HCEC 1CT (cell line): Measurements from ENCODE around the gene JUP.
A peak's percentile ranks its signal among the peaks of the same experiment; 100 is the strongest.
"Not testable (repeated sequence)": the region's sequence is repeated elsewhere in the genome, so short reads cannot be mapped to it uniquely, and the experiment has no call there.

Experiments
- DNase-seq: peaks from one replicate; pipeline ENCODE4 v3.0.0-alpha.2; 2017

Gene JUP

DNA sequence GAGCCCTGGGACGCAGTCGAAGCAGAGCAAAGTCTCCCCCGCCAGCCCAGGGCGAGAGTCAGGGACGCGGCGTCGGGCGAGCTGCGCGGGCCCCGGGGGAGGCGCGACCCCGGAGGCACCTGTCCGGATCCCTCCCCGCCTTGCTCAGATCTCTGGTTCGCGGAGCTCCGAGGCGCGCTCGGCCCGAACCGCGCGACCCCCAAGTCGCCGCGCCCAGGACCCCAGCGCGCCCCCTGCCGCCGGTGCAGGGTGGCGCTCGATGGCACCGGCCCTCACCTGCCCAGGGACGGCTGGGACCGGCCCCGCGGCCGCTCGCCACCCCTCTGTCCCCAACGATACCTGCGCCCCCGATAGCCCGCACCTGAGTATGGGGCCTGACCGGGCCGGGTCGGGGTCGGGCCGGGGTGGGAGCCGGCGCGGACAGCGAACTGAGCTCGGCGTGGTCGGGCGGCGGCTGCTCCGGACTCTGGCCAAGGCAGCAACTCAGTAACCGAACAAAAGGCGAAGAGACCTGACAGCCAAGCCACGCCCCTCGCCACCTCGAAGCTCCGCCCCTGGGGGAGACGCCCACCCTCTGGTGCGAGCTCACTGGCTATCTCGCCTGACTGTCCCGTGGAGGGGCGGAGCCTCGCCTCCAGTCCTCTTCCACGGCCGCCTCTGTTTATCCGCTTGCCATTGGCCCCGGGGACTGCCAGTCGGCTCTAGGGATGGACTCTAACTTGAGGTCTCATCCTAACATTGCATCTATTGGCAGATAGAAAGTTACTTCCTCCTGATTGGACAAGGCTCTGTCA, at the start of gene JUP:
JUP (minus strand) TSS at position 485 of the 794 bp plus-strand sequence. CDS start 14,857 bp downstream, outside the sequence.
- peak; percentile 19 for DNase-seq

DNA sequence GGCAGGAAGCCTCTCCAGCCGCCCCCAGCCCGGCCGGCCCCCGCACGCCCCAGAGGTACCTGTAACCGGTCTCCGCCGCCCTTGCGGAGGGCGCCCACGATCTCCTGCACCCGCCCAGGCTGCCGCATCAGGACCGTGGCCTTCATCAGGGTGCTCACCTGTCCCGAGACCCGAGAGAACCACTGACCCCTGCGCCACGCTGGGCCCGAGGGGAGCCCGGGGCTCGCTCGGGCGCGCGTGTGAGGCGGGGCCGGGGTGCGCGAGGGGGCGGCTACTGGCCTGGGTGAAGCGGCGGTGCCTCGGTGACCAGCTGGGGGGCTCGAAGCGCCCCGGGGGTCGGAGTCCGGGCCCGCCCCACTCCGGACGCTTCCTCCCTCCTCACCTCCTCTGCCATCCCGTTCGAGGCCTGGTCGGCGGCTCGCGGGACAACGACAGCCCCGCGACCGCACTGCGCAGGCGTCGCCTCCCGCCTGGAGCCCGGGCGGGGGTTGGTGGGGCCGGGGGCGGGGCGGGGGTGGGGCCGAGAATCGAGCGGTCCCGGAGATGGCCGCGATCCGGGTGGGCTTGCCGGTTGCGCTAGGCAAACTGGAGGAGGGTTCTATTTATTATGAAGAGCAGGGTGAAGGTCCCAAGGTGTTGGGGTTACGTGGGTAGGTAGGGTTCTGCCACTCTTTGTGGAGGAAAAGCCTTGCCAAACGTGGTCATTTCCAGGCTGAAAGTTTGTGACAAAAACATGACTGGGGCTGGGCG, 49.5 kb upstream of the JUP start, which contains the start of gene NT5C3B:
NT5C3B (minus strand) TSS at position 433 of the 750 bp plus-strand sequence; CDS start at position 394, 39 bp downstream.
- peak; percentile 49 for DNase-seq

DNA sequence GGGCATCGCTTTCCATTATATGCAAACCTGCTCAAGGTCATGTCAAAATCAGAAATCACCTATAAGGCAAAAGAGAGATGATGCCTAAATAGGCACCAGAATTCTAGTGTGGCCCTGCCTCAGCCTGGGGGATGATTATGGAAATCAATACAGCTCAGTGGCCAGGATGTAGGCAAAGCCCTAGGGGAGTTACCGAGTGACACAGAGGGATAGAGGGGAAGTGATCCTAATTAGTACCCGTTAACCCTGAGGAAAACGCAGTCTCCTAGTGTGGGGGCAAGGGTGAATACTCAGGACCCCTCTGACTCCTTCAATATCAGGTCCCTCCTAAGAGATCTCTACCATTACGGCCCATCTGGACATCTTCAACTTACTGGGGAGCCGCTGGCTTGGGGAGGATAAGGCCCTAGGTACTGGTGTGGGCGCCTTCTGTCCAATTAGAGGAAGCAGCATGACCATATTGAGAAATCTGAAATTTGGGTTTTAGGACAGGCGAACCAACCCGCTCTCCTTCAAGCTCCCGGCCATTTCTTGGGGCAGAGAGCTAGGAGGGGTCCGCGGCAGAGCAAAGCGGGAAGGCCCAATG, 48.8 kb upstream of the JUP start:
- DNase-seq = peak; percentile 11

DNA sequence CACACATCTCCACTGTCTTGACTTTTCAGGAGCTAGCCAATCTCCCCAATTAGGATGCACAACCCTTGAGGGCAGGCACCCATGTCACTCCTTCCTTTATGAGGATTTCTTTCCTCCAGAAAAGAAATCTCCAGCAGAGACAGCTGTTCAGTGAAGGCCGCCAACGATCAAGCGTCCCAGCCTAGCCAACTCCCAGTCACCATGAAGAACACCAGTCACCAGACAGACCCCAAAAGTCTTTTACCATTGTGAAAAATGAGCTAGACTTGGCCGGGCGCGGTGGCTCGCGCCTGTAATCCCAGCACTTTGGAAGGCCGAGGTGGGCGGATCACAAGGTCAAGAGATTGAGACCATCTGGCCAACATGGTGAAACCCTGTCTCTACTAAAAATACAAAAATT, 43.5 kb upstream of the JUP start:
- not testable (repeated sequence) for DNase-seq

DNA sequence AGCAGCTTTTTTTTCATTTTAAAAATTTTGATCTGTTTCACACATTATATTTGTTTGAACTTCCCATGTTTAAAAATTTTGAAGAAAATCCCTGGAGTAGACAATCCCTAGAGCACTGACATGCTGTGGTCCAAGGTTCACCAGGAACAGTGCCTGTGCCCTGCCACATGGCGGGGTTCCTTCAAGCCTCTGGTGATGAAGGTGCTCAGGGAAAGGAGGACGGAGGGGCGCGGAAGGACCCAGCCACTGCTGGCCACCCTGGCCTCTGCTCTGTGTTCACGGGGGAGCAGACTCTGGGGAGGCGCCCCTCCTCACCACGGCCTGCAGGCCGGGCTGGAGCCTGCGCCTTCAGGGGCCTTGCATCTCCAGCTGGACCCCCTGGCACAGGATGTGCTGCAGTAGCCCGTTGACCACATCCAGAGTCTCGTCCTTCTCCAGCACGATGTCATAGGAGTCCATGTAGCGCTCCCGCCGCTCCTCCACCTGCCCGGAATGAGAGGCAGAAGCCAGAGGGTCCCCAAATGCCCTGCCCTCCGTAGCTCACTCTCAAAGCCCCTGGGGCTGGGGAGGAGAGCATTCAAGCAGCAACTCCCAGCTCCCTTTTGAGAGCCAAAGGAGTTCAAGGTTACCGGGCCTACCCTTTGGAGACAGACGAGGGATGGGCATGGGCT, 38.8 kb upstream of the JUP start:
- DNase-seq = no peak

DNA sequence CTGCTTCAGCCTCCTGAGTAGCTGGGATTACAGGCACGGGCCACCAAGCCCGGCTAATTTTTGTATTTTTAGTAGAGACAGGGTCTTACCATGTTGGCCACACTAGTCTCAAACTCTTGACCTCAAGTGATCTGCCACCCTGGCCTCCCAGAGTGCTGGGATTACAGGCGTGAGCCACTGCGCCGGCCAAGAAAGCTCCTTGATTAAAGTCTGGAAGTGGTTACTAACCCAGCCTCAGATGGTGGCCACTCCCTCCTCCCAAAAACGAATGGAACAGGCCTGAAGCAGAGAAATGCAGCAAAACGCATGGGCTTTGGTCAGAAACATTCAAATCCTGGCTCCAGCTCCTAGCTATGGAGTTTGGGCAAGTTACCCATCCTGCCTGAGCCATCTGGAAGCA, 37.6 kb upstream of the JUP start:
- no peak for DNase-seq

DNA sequence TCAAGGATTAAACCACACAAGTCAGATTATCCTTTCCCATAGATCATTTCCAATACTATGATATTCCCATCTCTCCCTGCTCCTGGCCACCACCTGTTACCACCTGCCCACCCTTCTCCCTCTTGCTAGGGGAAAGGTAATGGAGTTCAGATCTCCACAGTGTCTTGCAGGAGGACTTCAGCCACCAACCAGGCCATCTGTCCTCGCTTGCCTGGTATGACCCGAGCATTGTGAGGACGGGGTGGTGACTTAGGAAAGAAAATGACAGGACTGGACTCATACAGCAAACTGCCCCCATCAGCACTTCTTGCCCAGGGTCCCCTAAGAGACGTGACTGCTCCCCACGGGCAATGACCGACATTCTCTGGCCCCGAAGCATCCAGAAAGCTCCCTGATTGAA, 37.1 kb upstream of the JUP start:
- no peak for DNase-seq

DNA sequence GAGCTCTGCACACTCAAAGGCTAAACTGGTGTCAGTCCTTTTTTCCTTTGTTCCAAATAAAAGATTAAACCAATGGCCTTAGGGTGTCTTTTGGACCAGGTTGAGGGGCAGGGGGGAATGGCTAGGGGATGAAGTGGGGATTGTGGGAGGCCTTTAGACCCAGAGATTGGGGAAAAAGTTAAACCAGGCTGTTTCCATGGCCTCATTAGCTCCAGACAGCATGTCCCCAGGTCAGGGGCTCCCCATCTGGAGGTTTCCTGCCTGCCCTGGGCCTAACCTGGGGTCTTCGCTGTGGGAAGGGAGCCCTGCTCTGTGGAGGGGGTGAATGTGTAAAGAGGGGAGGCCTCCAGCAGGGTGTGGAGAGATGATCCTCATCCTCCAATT, 36.6 kb upstream of the JUP start:
- no peak for DNase-seq

DNA sequence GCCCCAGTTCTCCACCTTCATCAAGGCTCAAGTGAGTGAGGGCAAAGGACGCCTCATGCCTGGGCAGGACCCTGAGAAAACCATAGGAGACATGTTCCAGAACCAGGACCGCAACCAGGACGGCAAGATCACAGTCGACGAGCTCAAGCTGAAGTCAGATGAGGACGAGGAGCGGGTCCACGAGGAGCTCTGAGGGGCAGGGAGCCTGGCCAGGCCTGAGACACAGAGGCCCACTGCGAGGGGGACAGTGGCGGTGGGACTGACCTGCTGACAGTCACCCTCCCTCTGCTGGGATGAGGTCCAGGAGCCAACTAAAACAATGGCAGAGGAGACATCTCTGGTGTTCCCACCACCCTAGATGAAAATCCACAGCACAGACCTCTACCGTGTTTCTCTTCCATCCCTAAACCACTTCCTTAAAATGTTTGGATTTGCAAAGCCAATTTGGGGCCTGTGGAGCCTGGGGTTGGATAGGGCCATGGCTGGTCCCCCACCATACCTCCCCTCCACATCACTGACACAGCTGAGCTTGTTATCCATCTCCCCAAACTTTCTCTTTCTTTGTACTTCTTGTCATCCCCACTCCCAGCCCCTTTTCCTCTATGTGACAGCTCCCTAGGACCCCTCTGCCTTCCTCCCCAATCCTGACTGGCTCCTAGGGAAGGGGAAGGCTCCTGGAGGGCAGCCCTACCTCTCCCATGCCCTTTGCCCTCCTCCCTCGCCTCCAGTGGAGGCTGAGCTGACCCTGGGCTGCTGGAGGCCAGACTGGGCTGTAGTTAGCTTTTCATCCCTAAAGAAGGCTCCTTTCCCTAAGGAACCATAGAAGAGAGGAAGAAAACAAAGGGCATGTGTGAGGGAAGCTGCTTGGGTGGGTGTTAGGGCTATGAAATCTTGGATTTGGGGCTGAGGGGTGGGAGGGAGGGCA, 36.0 kb upstream of the JUP start:
- no peak for DNase-seq

DNA sequence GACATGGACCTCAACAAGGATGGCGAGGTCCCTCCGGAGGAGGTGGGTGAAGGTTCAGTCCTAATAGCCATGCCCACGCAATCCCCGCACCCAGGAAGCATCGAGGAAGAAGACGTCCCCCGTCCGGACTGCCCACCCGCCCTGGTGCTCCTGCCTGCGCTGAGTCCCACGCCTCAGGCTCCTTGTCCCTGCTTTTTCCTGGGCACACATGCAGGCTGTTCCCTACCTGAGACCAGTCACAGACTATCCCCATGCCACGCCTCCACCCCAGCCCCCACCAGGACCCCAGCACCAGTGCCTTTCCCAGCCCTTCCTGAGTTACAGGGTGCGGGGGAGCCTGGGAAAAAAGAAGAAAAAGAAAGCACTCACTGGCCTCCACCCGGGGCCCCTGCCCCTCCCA, 35.3 kb upstream of the JUP start:
- DNase-seq = no peak

DNA sequence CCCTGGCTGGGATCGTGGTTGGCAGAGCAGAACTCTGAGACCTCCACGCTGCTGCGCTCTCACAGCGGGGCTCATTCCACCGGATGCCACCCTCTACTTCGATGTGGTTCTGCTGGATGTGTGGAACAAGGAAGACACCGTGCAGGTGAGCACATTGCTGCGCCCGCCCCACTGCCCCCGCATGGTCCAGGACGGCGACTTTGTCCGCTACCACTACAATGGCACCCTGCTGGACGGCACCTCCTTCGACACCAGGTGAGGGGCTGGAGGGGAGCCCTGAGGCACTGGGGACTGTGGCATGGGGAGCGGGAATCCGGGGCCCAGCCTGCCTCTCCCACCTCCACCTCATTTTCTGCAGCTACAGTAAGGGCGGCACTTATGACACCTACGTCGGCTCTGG, 31.5 kb upstream of the JUP start:
- no peak for DNase-seq

DNA sequence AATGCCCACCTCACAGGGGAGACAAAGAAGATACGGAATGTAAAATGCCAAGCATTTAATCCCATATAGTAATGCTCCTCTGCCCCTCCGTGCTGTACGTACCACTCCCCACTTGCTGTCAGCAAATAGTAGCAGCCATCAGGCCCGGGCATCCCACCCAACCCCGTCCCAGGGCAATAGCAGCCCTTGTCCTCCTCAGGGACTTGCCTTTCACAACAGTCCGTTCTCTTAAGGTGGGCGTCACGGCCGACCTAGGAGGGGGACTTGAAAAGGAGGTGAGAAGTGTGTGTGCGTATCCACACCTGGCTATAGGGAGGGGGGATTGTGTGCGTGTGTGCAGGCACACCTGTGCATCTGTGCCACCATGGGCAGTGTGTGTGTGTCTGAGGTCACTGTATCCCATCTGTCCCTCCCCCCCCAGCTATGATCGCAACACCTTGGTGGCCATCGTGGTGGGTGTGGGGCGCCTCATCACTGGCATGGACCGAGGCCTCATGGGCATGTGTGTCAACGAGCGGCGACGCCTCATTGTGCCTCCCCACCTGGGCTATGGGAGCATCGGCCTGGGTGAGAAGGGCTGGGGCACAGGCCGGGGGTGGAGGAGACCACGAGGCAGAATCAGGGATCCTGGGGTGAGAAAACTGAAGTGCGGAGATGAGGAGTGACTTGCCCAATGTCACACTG, 30.3 kb upstream of the JUP start:
- no peak for DNase-seq

DNA sequence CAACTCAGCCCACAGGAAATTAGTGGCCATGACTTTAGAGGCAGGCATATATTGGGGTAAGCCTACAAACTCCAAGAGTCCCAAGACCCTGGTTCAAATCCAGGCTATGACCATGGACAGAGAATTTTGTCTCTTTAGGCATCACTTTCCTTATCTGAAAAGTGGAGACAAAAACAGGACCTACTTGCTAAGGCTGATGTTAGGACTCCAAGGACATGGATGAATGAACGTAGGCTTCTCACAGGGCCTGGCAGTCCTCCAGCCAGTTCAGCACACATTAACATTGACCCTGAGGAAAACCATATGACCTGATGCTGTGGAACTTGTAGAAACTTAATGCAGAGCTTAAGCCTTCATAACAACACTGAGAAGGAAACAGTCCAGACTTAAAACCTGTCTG, 27.7 kb upstream of the JUP start:
- DNase-seq = peak; percentile 31

DNA sequence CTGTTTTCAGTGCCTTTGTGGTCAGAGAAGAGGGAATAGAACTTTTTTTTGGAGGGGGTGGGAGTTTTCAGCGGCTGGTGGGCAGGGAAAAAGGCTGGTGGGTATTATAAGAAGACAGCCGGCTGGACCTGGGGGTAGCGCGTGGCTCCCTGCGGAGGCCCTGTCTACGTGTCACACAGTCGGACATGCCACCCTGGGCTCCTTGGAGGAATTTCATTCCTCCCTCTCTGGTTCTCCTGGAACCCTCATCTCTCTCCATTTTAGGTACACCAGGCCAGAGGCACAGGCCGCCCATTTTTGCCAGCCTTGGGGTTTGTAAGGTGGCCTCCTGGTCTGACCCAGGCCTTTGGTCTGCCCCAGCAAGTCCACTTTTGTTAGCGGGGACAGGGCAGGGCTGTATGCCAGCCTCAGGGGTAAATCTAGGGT, 27.2 kb upstream of the JUP start:
- no peak for DNase-seq

DNA sequence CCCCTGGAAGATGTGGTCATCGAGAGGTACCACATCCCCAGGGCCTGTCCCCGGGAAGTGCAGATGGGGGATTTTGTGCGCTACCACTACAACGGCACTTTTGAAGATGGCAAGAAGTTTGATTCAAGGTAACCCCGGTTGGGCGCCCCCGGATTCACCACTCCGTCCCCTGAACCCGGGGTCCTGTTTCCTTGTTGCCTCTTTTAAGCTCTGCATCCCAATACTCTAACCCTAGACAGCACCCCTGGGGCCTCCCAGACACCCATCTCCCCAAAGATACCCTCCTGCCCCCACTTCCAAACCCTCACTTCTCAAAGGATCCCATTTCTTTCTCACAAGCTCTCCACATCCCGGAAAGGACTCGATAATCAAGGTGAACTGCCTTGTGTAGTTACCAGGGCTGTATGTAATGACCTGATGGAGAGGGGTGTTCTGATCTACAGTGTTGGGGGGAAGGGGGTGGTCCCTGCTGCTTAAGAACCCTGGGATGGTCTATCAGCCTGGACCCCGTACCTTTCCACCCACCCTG, 26.7 kb upstream of the JUP start:
- DNase-seq = no peak

DNA sequence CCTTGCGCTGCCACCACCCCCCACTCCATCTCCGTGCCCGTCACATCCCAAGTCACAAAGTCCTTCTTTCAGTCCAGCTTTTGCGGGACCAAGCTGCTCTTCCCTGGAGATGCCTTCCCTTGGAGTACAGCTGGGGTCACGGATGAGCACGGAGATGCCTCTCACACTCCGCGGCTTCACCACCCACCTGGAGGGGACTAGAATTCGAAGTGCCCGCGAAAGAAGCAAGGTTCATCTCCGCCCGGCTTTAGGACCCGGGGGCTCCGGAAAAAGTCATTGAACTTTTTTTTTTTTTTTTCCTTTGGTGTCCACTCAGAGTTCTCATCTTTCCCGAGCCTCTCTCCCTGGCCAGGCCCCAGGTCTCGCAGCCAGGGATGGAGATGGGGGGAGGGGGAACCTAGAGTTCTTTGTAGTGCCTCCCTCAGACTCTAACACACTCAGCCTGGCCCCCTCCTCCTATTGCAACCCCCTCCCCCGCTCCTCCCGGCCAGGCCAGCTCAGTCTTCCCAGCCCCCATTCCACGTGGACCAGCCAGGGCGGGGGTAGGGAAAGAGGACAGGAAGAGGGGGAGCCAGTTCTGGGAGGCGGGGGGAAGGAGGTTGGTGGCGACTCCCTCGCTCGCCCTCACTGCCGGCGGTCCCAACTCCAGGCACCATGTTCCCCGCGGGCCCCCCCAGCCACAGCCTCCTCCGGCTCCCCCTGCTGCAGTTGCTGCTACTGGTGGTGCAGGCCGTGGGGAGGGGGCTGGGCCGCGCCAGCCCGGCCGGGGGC, 26.1 kb upstream of the JUP start, which contains the start of gene FKBP10:
FKBP10 (plus strand) TSS at position 624 of the 771 bp plus-strand sequence; CDS start at position 655, 31 bp downstream.
- peak; percentile 72 for DNase-seq

DNA sequence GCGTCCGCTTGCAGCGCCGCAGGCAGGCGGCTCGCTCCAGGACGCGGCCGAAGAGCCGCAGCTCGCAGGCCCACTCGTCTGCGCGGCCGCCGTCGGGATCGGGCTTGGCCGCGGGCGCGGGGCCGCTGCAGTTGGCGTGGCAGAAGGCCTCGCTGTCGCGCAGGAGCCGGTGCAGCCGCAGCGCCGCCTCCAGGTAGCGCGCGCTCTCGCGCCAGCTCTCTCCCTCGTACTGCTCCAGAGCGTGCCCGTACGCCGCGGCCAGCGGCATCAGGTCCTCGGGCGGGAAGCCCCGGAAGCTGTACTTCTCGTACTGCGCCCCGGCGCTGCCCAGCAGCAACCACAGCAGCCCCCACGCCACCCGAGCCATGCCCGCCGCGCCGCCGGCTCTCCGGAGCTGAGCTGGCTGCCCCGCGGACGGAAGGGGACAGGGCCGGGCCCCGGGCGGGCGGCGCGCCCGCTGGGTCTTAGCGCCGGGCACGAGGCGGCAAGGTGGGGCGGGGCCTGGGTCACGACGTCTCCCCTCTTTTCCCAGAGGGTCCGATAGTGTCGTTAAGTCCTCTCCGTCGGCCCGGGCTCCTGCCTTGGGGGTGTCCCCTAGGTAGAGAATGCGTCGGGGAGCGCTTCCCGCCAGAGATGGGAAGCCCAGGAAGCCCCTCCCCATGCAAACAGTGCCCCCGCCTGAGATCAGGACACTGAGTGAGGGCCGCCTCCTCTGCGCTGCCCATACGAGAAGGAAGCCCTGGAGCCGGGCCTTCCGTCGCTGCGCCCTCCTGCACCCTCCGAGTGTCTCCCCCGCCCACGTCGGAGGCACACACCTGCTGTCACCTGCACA, 25.3 kb upstream of the JUP start, which contains the start of gene P3H4:
P3H4 (minus strand) TSS at position 401 of the 832 bp plus-strand sequence; CDS start at position 367, 34 bp downstream.
- DNase-seq = peak; percentile 76

DNA sequence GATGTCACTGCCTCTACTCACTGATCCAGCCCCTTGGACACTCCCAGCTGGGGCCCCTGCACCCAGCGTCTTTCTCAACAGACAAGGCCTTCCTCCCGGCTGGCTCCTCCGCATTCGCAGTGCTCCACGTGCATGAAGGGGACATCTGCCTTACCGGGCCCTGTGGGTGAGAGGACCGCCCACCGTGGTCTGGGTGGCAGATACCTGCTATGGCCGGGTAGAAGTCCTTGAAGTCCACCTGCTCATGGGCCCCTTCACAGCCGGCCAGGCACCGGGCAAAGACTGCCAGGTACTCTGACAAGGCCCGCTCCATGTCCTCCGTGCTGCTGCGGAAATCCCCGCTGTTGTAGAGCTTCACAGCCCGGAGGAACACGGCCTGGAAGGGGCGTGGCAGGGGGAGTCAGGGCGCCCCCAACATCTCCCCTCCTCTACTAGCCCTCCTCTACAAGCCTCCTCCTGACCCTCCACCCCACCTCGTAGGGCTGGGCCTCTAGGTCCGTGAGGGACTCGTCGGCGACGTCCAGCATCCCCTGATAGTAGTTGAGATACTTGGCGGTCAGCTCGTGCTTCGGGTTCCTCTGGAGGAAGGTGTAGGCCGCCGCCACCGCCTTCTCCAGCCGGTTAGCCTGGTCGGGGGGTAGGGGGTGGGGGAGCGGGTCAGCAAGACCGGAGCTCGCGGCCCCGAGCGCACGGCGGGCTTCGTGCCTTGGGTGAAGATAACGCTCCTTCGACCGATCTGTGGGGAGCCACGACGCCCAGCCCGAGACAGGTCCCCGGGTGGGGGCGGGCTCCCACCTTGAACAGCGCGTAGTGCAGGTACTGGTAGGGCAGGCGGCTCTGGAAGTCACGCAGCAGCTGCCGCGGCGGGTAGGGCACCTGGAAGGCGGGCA, 24.4 kb upstream of the JUP start:
- no peak for DNase-seq
